GM10248 (cell line): ENCODE data around the gene PLOD1.
"Not testable (repeated sequence)": the region's sequence is repeated elsewhere in the genome, so short reads cannot be mapped to it uniquely, and the experiment has no call there.

Experiments
- CTCF ChIA-PET: fragments of 300-600 bp; sonication (Branson Sonifier 250); formaldehyde crosslinking; extraction: SDS; loops from one replicate; lab custom pipeline; 2021; ENCODE audit warnings: antibody characterized with exemption; lab: Yijun Ruan, JAX
- POLR2A ChIA-PET: fragments of 350-650 bp; sonication (Branson Sonifier 250); formaldehyde crosslinking; extraction: SDS; loops from one replicate; lab custom pipeline; 2020; ENCODE audit warnings: antibody characterized with exemption; lab: Yijun Ruan, JAX
- DNase-seq: peaks from one replicate; pipeline ENCODE4 v3.0.0; 2012; ENCODE audit errors: extremely low spot score
- TF ChIP-seq, protein P1 (sequence below): IDR thresholded peaks from 2 replicates; pipeline ENCODE4 v1.5.1; 2012; ENCODE audit warnings: mild to moderate bottlenecking, low read depth; ENCODE audit errors: extremely low read depth, missing control alignments, control extremely low read depth

The PLOD1 gene

DNA sequence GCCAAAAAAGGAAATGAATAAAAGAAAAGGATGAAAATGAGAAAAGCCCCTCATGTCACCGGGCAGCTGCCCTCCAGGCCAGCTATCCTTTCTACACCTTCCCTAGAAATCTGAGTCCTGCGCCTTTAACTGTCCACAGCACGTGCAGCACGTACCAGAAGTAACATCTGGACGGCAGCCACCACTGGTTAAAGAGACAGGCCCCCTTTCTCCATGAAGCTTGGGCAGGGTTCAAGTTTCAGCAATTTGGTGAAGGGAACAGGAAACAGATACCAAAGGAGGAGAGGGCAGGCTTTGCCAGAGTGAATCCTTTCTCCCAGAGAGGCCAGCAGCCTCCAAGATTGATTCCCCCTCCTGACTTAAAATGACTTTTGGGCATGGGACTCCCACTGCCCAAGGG lies 4.7 kb upstream of the PLOD1 start:
- TF ChIP-seq, protein P1, sequence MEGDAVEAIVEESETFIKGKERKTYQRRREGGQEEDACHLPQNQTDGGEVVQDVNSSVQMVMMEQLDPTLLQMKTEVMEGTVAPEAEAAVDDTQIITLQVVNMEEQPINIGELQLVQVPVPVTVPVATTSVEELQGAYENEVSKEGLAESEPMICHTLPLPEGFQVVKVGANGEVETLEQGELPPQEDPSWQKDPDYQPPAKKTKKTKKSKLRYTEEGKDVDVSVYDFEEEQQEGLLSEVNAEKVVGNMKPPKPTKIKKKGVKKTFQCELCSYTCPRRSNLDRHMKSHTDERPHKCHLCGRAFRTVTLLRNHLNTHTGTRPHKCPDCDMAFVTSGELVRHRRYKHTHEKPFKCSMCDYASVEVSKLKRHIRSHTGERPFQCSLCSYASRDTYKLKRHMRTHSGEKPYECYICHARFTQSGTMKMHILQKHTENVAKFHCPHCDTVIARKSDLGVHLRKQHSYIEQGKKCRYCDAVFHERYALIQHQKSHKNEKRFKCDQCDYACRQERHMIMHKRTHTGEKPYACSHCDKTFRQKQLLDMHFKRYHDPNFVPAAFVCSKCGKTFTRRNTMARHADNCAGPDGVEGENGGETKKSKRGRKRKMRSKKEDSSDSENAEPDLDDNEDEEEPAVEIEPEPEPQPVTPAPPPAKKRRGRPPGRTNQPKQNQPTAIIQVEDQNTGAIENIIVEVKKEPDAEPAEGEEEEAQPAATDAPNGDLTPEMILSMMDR, result no peak
- ChIA-PET POLR2A (interaction anchor here (4.7 kb wide), 1 partner anchor 21 kb away, joined by 40 read pairs; no protein-coding TSS in a partner anchor), CTCF (no interaction called here)
- DNase-seq, result peak; percentile 63

GRCh38 chr1:11930571-11931445 lies 3.7 kb upstream of the PLOD1 start:
- ChIA-PET POLR2A (interaction anchor here (4.7 kb wide), 1 partner anchor 22 kb away, joined by 40 read pairs; no protein-coding TSS in a partner anchor), CTCF (no interaction called here)
- no peak for DNase-seq
- TF ChIP-seq, protein P1, result no peak

- ChIA-PET CTCF (no interaction called here), POLR2A (interaction anchor here (1.9 to 4.7 kb wide), 2 partner anchors 23 kb away, joined by 8 to 40 read pairs; no protein-coding TSS in a partner anchor)
- TF ChIP-seq, protein P1, result no peak
- DNase-seq, result no peak
Observed at GRCh38 chr1:11931845-11932244, 2.7 kb upstream of the PLOD1 start.

- DNase-seq, result no peak
Observed at GRCh38 chr1:11935057-11935412, 518 bp downstream of the PLOD1 start.

DNA sequence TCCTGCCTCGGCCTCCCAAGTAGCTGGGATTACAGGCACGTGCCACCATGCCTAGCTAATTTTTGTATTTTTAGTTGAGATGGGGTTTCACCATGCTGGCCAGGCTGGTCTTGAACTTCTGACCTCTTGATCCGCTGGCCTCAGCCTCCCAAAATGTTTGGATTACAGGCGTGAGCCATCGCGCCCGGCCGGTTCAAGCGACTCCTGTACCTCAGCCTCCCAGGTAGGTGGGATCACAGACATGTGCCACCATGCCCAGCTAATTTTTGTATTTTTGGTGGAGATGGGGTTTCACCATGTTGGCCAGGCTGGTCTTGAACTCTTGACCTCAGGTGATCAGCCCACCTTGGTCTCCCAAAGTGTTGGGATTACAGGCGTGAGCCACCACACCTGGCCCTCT lies 1.2 kb downstream of the PLOD1 start:
- POLR2A ChIA-PET, DNase-seq: not testable (repeated sequence)
- CTCF ChIA-PET, result interaction anchor here (0.9 kb wide), 1 partner anchor 9 kb away, joined by 3 read pairs; no protein-coding TSS in a partner anchor

More at GRCh38 chr1:11935057-11935412, 518 bp downstream of the PLOD1 start:
- ChIA-PET CTCF (interaction anchor here (0.9 kb wide), 1 partner anchor 10 kb away, joined by 3 read pairs; no protein-coding TSS in a partner anchor), POLR2A (interaction anchor here (0.8 to 1.0 kb wide), 3 partner anchors 25 to 32 kb away, joined by 3 to 9 read pairs (median 4); no protein-coding TSS in a partner anchor)
- TF ChIP-seq, protein P1, result no peak

DNA sequence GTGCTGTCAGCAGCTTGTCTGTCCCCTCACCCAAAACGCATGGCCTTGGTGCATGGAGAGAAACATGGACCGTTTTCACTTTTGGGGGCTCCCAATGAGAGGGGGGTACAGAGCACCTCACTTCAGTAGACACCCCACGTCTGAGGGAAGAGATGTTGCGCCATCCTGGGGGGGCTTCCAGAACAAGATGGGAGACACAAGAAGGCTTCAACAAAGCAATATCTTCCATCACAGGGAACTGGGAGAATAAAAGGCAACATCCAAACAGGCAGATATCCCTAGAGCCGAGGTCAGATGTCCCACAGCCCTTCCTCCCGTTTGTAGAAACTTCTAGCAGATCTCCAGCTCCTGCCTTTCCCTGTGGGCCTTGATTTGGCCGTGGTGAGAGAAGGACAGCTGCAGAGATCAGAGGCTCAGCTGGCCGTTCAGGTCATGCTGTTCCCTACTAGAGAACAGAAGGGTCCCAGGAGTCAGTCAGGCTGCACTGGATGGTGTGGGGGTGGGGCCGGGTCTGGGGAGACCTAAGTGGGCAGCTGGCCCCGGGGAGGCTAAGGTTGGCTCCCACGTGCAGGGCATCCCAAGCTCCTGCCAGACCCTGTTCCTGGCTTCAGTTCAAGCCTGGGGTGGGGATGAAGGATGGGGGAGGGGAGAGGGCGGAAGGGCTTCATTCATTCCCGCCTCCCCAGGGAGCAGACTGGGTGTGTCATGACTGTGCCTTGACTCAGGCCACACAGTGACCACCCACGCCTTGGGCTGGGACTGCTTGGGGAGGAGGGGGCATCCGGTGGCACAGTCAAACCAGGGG lies 4.4 kb downstream of the PLOD1 start:
- DNase-seq, result no peak
- TF ChIP-seq, protein P1, result no peak
- CTCF ChIA-PET, result interaction anchor here (1.5 to 1.9 kb wide), 2 partner anchors 9 to 141 kb away, joined by 3 to 5 read pairs; no protein-coding TSS in a partner anchor
- POLR2A ChIA-PET, result interaction anchor here (2.9 kb wide), 1 partner anchor 29 kb away, joined by 9 read pairs; no protein-coding TSS in a partner anchor

GRCh38 chr1:11939794-11940193 lies 5.3 kb downstream of the PLOD1 start:
- CTCF ChIA-PET, result interaction anchor here (1.5 to 1.9 kb wide), 3 partner anchors 8 to 140 kb away, joined by 3 to 5 read pairs (median 4); no protein-coding TSS in a partner anchor
- not testable (repeated sequence) for DNase-seq
- POLR2A ChIA-PET, result interaction anchor here (2.9 kb wide), 1 partner anchor 30 kb away, joined by 9 read pairs; no protein-coding TSS in a partner anchor
